Stimulated activated CD8-positive, alpha-beta memory T cell treated with anti-CD3 and anti-CD28 coated beads, Interleukin-4, amount 100 ng/mL, for 48 hours (primary cell): Measurements from ENCODE around the gene PEX13.
A peak's percentile ranks its signal among the peaks of the same experiment; 100 is the strongest.
"Not testable (repeated sequence)": the region's sequence is repeated elsewhere in the genome, so short reads cannot be mapped to it uniquely, and the experiment has no call there.

Source experiments
- DNase-seq: peaks from one replicate; pipeline ENCODE4 v3.0.0-alpha.2; 2020

Gene PEX13, protein sequence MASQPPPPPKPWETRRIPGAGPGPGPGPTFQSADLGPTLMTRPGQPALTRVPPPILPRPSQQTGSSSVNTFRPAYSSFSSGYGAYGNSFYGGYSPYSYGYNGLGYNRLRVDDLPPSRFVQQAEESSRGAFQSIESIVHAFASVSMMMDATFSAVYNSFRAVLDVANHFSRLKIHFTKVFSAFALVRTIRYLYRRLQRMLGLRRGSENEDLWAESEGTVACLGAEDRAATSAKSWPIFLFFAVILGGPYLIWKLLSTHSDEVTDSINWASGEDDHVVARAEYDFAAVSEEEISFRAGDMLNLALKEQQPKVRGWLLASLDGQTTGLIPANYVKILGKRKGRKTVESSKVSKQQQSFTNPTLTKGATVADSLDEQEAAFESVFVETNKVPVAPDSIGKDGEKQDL

DNA sequence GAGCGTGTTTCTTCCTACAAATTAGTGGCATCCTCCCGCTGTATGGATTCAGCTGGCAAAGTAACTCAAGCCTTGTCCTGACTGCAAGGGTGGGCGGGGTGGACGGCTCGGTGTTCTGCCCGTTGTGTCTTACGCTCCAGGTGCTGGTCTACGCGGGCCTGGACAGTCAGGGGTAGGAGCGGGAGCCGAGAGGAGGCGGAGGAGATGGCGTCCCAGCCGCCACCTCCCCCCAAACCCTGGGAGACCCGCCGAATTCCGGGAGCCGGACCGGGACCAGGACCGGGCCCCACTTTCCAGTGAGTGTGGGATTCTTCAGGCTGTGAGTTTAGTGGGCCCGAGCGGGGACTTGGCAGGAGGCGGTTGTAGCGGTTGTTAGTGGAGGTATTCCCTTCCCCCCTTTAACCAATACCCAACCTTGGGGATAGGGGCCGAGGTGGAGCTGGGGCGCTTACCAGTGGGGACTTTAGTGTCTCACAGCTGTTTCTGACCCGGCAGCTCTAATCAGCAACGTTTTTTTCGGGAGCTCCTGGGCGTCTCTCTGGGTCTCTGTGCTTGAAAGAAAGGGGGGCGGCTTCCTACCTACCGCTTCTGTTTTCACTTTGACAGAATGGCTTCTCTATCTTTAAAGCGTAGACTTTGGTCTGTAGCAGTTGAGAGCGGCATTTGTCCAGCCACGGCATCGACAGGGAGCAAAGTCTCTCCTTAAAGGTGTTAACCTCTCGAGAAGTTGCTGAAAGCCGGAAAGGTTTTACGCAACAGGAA is at the start of gene PEX13, which contains the start of gene PUS10:
Gene PEX13 (plus strand): TSS at position 165 of the 762 bp plus-strand sequence. CDS start 40 bp downstream, at position 205.
Gene PUS10 (minus strand): TSS at position 700 of the 762 bp plus-strand sequence. CDS start 6,365 bp downstream, outside the sequence.
- peak; percentile 81 for DNase-seq

DNA sequence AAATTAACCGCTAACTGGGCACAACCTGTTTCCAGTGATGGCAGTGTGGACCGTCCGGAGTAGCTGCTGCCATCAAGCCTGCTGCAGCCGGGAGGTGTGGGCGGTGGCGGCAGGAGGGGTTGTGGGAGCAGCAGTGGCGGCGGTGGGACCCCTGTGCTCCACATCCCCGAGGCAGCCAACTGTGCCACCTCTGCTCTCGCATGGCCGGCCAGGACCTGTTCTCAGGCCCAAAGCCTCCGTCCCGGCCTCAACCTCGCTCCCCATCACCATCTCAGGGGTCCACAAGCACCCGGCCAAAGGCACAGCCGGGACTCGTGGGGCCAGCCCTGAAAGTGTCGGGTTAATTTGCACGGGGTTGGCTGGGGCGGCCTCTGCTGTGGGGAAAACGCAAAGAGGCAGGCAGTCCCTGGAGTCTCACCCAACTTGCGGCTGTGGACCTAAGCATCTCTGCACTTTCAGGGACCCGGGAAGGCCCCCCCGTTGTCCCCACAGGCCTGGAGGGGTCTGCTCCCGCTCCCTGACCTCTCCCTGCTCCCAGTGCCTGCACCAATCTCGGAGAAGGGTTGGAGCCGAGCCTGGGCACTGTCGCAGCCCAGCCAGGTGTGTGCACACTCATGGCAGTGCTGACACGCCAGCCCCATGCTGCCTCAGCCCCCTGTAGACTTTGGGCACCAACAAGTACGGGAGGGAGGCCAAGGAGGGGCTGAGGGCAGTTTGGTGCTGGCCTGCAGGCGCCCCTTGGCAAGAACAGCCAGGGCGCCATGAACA is 44.4 kb upstream of the PEX13 start:
- no peak for DNase-seq

DNA sequence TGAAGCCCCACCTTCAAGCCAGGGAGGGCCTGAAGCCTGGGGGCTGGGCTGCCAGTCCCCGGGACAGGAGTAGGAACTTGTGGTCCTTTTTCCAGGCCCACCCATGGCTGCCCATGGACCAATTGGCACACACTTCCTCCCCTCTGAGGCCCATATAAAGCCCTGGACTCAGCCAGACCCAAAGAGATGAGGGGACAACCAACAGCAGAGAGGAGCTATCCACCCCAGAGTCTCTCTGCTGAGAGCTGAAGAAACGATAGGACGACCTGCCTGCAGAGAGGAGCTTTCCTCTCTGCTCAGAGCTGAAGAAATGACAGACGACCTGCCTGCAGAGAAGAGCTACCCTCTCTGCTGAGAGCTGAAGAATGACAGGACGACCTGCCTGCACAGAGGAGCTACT is 43.8 kb upstream of the PEX13 start:
- no peak for DNase-seq

DNA sequence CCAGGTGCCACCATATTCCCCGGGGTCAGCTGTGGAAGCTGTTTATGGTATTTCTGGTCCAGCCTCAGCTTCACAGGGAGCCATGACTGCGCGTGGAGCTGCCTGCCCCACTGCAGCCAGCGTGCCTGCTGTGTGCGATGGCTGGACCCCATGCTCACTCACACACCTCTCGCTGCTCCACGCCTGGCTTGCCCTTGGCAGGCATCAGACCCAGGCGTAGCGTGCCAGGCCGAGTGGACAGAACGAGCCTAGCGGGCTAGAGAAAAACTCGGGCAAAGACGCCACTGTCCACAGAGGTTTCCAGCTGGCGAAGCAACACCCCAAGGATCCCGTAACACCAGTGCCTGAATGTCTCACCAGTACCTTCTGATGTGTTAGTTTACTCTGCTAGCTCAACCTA is 42.9 kb upstream of the PEX13 start:
- DNase-seq: no peak

DNA sequence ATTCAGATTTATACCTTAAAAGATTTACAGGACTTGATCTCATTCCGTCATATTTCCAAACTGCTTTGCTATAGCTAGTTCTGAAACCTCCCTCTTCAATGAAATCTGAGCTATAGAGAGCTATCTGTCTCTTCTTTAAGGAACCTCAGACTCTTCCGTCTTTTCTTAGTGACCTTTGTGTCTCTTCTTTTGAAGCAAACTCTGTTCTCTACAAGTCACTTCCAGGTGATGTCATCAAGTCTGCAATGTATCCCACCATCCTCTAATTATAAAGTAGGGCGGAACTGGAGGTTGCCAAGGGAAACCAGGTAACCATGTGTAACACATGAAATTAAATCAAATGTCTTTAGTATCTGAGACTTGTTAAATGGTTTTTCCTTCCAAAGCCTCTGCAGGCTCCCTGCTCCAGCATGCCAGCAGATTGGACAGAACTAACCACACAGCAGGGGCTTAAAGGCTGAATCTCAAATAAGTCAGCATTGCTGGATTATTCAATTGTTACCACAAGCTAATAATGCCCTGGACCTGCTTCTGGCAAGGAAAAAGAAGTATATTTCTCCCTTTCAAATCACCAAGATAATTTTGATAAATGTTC is 41.2 kb upstream of the PEX13 start:
- DNase-seq: no peak

DNA sequence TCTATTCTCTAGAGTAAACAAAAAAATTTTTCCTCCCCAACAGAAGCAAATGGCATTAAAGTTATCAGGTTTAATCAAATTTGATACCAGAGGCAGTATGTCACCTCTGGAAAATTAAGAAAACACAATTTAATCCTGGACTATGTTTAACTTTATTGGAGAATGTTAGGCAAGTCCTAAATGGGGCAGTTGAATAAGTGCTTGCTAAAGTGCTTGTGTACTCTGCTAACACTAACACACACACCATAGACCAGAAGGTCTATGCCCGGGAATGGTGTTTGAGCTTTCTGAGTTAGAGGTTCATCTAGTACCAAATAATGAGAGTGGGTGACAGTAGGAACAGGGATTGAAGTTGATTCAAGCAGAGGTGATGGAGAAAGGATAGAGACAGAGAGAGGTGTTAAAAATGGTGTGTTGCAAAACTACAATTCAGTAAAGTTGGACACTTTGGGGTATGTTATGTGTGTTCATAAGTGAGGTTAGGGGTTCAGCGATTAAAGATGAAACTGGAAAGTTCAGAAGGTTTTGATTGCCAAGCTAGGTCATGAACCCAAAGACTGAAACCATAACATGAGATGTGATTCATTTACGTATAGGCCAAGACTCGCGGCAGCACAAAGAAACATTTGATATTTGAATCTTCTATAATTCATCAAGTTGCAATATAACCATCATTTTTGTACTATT is 40.5 kb upstream of the PEX13 start:
- no peak for DNase-seq

DNA sequence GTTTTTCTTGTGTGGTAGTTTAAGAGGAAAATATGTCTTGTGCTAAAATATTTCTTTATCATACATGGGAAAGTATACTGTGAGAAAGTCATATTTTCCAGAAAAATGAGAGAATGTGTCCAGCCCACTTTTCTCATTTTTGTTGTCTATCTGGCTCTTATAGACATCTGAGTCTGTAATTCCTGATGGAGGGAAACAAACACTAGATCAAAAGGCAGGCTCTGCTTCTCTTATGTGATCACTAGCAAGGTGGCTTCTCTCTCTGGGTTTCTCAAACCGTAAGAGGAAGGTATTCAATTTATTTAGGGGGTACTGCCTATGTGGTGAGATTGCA is 40.0 kb upstream of the PEX13 start:
- DNase-seq: no peak

DNA sequence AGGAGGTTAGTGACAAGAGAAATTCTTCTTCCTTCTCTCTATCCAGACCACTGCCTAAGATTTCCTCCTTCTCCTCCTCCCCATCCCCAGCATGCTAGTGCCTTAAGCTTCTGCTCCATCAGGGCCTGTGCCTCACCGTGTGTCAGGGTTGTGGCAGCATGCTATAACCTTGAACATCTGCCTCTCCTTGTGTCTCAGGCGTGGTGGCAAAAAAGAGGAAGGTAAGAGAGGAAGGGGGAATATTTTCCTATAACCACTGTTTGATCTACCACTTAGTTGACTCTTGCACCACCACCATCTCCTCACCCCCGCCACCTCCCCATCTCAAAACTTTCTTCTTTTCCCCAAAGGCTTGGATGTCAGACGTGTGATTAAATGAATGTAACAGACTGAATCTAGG is 38.3 kb upstream of the PEX13 start:
- no peak for DNase-seq

DNA sequence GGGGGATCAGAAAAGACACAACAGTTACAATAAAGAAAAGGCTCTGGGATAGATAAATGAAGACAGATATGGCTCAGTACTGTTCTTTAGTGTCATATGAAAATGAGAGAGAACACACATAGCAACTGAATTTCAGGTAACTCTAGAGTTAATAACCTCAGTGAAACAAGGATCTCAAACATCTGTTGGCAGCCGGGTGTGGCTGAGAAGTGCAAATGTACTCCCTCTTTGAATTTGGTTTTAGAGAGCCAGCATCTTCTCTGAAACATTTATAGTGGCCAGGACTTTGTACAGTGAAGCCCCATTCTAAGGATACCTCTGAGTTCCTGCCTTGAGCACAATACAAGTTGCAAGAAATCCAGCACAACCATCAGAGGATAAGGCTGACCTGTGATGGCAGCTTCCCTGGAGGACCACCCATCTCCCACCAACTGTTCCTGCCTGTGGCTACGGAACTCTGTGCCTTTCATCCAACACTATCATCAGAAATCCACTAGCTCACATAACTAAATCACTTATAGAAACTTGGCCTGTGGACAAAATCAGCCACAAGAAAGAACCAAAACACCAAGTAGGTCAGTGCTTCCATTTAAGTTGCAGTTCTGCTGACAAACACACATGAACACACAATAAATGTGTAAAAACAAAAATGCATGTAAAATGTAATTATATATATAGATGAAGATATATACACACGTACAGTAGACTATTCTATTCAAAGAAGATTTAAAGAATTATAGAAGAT is 37.3 kb upstream of the PEX13 start:
- DNase-seq: no peak

DNA sequence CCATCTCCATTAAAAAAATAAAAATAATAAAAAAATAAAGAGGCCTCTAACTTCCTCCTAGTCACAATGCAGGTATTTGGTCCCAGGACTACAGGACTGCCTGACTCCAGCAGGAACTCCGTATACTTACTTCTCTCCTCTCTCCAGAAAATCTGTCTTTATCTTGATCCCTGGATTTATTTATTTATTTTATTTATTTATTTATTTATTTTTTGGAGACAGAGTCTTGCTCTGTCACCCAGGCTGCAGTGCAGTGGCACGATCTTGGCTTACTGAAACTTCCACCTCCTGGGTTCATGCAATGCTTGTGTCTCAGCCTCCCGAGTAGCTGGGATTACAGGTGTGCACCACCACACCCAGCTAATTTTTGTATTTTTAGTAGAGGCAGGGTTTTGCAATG is 35.5 kb upstream of the PEX13 start:
- not testable (repeated sequence) for DNase-seq

DNA sequence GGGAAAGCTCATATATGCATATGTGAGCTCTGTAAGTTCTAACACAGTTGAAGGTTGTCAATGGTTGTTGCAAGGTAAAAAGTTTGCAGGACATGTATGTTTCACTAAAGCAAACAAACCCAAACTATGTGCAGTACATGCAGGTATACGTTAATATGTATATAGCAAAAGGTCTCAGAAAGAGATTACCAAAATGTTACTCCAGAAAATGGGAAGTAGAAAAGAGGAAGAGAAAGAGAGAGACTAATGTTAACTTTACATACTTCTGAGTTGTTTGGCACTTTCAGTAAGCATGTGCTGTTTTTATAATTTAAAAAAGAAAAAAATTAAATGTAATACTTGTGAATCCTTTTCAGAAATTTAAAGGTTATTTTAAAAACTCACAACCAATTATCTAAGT is 32.8 kb upstream of the PEX13 start:
- DNase-seq: no peak

DNA sequence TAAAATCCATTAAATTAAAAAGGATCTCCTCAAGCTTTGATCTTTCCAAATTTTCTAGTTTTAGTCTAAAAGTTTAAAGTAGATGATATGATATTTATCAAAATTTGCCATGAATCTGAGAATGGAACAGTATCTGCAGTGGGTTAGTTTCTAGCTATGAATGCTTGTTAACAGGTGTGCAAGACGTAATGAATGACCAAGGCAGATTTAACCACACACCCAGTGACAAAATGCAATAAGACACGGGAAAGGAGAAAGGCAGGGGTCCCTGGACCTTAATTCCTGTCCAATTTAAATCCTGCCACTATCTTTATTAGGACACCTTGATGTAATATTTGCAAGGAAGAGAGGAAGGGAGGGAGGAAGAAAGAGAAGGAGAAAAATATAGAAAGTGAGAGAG is 30.5 kb upstream of the PEX13 start:
- no peak for DNase-seq

DNA sequence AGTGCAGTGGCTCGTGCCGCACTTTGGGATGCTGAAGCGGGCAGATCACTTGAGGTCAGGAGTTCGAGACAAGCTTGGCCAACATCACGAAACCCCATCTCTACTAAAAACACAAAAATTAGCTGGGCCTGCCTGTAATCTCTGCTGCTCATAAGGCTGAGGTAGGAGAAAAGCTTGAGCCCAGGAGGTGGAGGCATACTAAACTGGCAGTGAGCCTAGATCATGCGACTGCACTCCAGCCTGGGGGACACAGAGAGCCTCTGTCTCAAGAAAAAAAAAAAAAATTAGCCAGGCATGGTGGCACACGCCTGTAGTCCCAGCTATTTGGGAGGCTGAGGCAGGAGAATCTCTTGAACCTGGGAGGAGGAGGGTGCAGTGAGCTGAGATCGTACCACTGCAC is 29.9 kb upstream of the PEX13 start:
- DNase-seq: not testable (repeated sequence)

DNA sequence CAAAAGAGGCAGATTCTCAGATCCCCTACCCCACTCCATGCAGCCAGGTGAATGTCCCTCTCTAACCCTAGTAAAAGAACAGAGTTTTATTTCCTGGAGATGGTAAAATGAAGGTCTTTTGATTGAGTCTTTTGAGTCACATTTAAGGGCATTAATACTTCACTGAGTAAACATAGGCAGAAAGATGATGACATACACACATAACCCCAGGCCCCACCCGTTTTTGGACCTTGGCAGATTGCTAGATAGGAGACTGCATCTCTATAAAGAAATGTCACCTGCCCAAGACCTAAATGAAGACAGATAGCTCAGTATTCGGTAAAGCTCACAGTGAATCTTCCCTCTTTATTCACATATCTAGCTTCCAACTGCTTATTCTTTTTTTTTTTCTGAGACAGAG is 28.3 kb upstream of the PEX13 start:
- no peak for DNase-seq

DNA sequence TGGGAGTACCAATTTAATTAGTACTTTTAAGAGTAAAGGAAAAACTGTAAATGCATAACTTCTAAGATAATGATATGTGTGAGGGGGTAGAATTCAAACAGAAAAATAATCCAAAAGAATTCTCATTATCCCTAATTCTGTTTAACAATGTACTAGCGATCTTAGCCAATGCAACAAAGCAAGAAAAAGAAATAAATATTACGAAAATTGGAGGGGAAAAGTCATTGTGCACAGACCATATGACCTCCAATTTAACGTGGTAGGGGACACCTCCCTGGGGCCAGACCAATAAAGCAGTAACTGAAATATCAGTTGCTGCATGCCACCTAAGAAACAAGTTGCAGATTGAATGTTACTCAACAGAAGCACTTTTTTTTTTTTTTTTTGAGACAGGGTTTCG is 25.9 kb upstream of the PEX13 start:
- DNase-seq: no peak

DNA sequence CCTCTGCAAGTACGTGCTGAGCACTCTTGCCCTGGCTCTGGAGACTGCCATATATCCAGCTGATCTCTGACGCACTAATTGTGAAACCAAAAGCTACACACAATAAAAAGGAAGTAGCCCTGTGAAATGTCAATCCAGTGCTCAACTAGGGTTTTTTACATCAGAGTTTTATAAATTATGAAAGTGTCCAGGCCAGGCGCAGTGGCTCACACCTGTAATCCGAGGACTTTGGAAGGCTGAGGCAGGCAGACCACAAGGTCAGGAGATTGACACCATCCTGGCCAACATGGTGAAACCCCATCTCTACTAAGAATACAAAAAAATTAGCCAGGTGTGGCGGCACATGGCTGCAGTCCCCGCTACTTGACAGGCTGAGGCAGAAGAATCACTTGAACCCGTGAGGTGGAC is 24.5 kb upstream of the PEX13 start:
- no peak for DNase-seq

DNA sequence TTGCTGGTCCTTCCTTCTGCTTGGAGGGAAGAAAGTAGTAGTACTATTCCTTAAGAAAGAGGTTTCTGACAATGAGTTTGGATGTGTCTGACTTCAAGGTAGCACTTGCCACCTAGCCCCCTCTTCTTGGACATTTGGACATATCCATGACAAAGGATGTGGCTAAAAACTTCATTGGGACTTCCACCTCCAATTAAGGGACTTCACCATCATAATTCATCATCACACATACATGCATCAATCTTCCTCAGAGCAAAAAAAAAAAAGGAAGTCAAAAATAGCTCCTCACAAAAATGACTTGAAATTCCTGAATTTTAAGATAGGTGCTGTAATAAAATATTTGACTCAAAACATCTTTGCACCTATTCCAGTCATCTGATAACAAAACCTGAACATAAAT is 23.4 kb upstream of the PEX13 start:
- DNase-seq: no peak

DNA sequence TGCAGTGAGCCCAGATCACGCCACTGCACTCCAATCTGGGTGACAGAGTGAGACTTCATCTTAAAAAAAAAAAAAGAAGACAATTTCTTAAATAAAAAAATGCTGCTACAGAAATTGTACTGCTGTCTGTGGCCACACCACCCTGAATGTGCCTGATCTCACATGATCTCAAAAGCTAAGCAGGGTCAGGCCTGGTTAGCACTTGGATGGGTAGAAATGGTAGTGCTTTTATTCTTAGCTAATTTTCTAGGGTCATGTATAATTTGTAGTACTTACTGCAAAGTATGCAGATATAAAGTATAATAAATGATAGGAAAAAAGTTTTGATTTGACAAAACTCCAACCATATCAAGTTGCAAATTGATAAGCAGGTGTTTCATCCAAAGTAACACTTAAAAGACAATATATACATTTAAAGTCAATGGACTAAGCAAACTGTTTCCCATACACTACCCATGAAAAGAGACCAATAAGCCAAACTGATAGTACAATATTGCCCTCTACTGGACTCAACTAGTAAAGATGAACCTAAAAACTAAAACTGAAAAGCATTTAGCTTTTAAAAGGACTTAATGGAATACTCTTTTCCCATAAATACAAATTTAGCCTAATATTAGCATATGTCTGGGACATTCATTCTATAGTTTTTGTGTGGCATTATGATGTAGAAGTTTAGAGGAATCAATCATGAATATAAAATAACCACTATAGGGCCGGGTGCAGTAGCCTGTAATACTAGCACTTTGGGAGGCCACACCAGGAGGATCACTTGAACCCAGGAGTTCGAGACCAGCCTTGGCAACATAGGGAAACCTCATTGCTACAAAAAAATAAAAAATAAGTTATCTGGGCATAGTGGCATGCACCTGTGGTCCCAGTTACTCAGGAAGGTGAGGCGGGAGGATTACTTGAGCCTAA is 18.6 kb upstream of the PEX13 start:
- DNase-seq: no peak

DNA sequence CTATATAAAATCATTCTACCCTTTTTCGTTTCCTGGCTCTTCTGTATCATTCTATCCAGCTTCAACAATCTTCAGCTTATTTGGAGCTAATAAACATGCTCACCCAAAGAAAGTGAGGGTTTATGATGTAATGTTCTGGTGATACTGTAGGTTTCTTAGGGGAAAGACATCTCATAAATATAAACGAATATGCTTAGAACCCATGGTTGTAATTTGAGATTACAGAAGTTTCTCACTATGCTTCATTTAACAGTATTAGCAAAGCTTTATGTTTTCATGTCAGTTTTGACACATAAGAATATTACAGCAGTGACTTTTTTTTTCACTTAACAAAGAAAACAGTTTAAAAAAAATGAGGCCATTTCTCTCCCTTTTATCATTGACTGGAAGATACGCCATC is 11.8 kb upstream of the PEX13 start:
- DNase-seq: no peak

DNA sequence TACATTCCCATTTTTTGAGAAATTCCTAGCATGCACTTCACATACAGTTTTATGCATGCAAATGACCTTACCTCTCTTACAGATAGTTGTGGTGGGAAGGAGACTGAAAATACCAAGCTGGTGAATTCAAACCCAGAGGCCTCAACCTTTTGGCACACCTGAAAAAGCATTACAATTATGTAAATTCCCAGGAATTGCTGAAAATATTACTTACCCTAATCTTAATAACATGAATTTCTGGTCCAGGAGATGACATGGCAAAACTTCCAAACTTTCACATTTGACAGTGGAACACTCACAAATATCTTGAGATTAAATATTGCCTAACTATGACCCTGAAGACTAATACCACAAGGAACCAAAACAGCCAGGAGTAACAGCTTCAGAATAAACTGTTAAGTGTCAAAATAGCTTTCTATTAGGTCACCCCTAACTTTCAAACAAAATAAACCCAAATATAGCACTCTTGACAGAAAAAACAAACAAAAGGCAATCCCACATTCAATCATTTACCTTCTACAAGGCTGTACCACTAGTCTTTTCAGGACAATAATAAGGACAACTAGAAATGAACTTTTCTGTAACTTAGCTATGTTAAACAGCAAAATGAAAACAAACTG is 10.9 kb upstream of the PEX13 start:
- no peak for DNase-seq
